ENCODE data around the gene XPO5.

XPO5 gene

DNA sequence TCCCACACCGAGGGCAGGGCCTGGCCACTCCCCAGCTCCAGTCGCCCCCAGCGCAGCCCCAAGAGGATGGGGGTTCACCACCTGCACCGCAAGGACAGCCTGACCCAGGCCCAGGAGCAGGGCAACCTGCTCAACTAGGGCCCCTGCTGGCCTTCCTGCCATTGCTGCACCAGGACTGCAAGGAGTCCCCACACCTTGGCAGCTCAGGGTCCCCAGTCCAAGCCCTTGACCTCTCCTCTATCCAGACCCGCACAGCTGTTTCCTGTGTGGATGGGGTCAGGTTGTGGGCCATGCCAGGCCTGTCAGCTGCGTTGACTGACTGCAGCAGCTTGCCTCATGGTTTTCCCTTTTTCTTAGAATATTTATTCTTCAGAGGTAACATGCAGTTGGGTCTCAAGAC, 70.1 kb downstream of the XPO5 start:
- WGBS (ENCODE audit: extremely low coverage, insufficient coverage, insufficient read length), result no CpG with 5 or more reads among the region's 6 CpGs
- no peak overlapping the region for H2BK120ac ChIP-seq (ENCODE audit: insufficient read depth, low read length, poor library complexity)
- no peak for DNase-seq

DNA sequence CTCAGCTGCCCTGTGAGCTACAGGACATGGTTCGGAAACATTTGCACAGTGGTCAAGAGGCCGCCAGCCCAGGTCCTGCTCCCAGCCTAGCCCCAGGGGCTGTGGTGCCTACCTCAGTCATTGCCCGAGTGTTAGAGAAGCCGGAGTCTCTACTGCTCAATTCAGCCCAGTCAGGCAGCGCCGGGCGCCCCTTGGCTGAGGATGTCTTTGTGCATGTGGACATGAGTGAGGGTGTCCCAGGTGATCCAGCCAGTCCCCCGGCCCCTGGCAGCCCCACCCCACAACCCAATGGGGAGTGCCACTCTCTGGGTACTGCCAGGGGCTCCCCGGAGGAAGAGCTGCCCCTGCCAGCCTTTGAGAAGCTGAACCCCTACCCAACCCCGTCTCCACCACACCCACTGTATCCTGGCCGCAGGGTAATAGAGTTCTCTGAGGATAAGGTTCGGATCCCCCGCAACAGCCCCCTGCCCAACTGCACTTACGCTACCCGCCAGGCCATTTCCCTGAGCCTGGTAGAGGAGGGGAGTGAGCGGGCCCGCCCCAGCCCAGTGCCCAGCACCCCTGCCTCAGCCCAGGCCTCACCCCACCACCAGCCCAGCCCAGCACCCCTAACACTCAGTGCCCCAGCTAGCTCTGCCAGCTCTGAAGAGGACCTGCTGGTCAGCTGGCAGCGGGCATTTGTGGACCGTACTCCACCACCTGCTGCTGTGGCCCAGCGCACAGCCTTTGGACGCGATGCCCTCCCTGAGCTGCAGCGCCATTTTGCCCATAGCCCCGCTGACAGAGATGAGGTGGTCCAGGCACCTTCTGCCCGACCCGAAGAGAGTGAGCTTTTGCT, 70.9 kb downstream of the XPO5 start:
- H2AK5ac ChIP-seq (ENCODE audit: low read length), result no peak overlapping the region
- no peak overlapping the region for H3K14ac ChIP-seq (ENCODE audit: low read length)
- WGBS (ENCODE audit: extremely low coverage, insufficient coverage, insufficient read length), result no CpG with 5 or more reads among the region's 26 CpGs
- H4K12ac ChIP-seq (ENCODE audit: low read depth, low read length), result no peak overlapping the region
- no peak overlapping the region for H2BK120ac ChIP-seq (ENCODE audit: insufficient read depth, low read length, poor library complexity)
- H3K27me3 ChIP-seq (ENCODE audit: insufficient read depth, low read length), result peaks cover 20% of the 10 kb centered on the region
- no peaks in the 10 kb centered on the region for H3K9me3 ChIP-seq (ENCODE audit: insufficient read depth, low read depth, low read length)
- no peak overlapping the region for H3K23ac ChIP-seq (ENCODE audit: low read length)
- peaks cover 46 to 54% of the 10 kb centered on the region in 2 experiments for H3K36me3 ChIP-seq (ENCODE audit: control insufficient read depth in 1 of 2, insufficient read depth in 2 of 2, low read length in 2 of 2)
- H3K79me1 ChIP-seq (ENCODE audit: low read length), result peaks cover 2% of the 10 kb centered on the region
- no peak overlapping the region for H2BK12ac ChIP-seq (ENCODE audit: low read length)
- H3K4ac ChIP-seq (ENCODE audit: low read depth, low read length), result no peak overlapping the region
- no peak overlapping the region for H3K9ac ChIP-seq (ENCODE audit: low read length)
- H3K79me2 ChIP-seq (ENCODE audit: control insufficient read depth, insufficient read depth, low read length, poor library complexity), result no peaks in the 10 kb centered on the region
- H2AFZ ChIP-seq (ENCODE audit: insufficient read depth, low read length, poor library complexity), result no peak overlapping the region
- H2BK5ac ChIP-seq (ENCODE audit: low read depth, low read length, poor library complexity), result no peak overlapping the region
- no peak overlapping the region for H3K27ac ChIP-seq (ENCODE audit: low read depth, low read length)
- peak in 1 of 2 donors; percentile 31 for DNase-seq
- peaks cover 0 to 4% of the 10 kb centered on the region in 2 experiments for H3K4me1 ChIP-seq (ENCODE audit: control insufficient read depth in 1 of 2, insufficient read depth in 2 of 2, low read length in 2 of 2)
- no peak overlapping the region for H4K91ac ChIP-seq (ENCODE audit: low read depth, low read length)
- H3K4me3 ChIP-seq (ENCODE audit: low read depth, low read length), result no peak overlapping the region
- H3K18ac ChIP-seq (ENCODE audit: low read length), result no peak overlapping the region
- no peak overlapping the region for H4K8ac ChIP-seq (ENCODE audit: low read depth, low read length)
- H3K4me2 ChIP-seq (ENCODE audit: low read length), result no peak overlapping the region

More for the DNA sequence above, 70.1 kb downstream of the XPO5 start:
- H3K4me3 ChIP-seq (ENCODE audit: low read depth, low read length), result no peak overlapping the region
- H3K79me1 ChIP-seq (ENCODE audit: low read length), result peaks cover 2% of the 10 kb centered on the region
- no peak overlapping the region for H3K4ac ChIP-seq (ENCODE audit: low read depth, low read length)
- no peak overlapping the region for H4K12ac ChIP-seq (ENCODE audit: low read depth, low read length)
- no peaks in the 10 kb centered on the region for H3K9me3 ChIP-seq (ENCODE audit: insufficient read depth, low read depth, low read length)
- no peak overlapping the region for H3K27ac ChIP-seq (ENCODE audit: low read depth, low read length)
- H3K4me1 ChIP-seq (ENCODE audit: control insufficient read depth in 1 of 2, insufficient read depth in 2 of 2, low read length in 2 of 2), result peaks cover 4 to 8% of the 10 kb centered on the region in 2 experiments
- H3K36me3 ChIP-seq (ENCODE audit: control insufficient read depth in 1 of 2, insufficient read depth in 2 of 2, low read length in 2 of 2), result peaks cover 42 to 48% of the 10 kb centered on the region in 2 experiments
- H2AK5ac ChIP-seq (ENCODE audit: low read length), result no peak overlapping the region
- H3K27me3 ChIP-seq (ENCODE audit: insufficient read depth, low read length), result peaks cover 20% of the 10 kb centered on the region
- no peak overlapping the region for H3K18ac ChIP-seq (ENCODE audit: low read length)
- no peak overlapping the region for H3K23ac ChIP-seq (ENCODE audit: low read length)
- no peak overlapping the region for H3K14ac ChIP-seq (ENCODE audit: low read length)
- no peak overlapping the region for H2AFZ ChIP-seq (ENCODE audit: insufficient read depth, low read length, poor library complexity)
- H4K8ac ChIP-seq (ENCODE audit: low read depth, low read length), result no peak overlapping the region
- H3K4me2 ChIP-seq (ENCODE audit: low read length), result no peak overlapping the region
- H2BK12ac ChIP-seq (ENCODE audit: low read length), result no peak overlapping the region
- H3K79me2 ChIP-seq (ENCODE audit: control insufficient read depth, insufficient read depth, low read length, poor library complexity), result no peaks in the 10 kb centered on the region
- H2BK5ac ChIP-seq (ENCODE audit: low read depth, low read length, poor library complexity), result no peak overlapping the region
- no peak overlapping the region for H4K91ac ChIP-seq (ENCODE audit: low read depth, low read length)
- no peak overlapping the region for H3K9ac ChIP-seq (ENCODE audit: low read length)

DNA sequence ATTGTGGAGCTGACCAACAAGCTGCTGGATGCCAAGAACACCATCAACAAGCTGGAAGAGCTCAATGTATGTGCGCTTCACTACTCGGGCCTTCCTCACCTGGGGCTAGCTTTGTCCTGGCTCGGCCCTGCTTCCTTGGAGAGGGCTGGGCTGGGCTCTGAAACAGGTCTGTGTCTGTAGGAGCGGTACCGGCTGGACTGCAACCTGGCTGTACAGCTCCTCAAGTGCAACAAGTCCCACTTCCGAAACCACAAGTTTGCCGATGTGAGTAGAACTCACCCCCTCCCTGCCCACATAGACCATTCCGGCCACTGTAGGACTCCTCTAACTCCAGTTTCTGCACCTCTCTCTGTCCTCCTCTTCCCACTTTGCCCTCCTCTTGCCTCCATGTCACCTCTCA, 72.4 kb downstream of the XPO5 start:
- Histone ChIP-seq H3K9me3 (ENCODE audit: insufficient read depth, low read depth, low read length) (no peaks in the 10 kb centered on the region), H3K14ac (ENCODE audit: low read length) (no peak overlapping the region), H4K12ac (ENCODE audit: low read depth, low read length) (no peak overlapping the region), H3K4ac (ENCODE audit: low read depth, low read length) (no peak overlapping the region), H2AFZ (ENCODE audit: insufficient read depth, low read length, poor library complexity) (no peak overlapping the region), H2AK5ac (ENCODE audit: low read length) (no peak overlapping the region), H2BK5ac (ENCODE audit: low read depth, low read length, poor library complexity) (no peak overlapping the region), H3K4me3 (ENCODE audit: low read depth, low read length) (no peak overlapping the region), H3K18ac (ENCODE audit: low read length) (no peak overlapping the region), H3K9ac (ENCODE audit: low read length) (no peak overlapping the region), H4K8ac (ENCODE audit: low read depth, low read length) (no peak overlapping the region), H3K27ac (ENCODE audit: low read depth, low read length) (no peak overlapping the region), H2BK12ac (ENCODE audit: low read length) (no peak overlapping the region), H4K91ac (ENCODE audit: low read depth, low read length) (no peak overlapping the region), H3K23ac (ENCODE audit: low read length) (no peak overlapping the region), H3K36me3 (ENCODE audit: control insufficient read depth in 1 of 2, insufficient read depth in 2 of 2, low read length in 2 of 2) (peaks cover 60 to 69% of the 10 kb centered on the region in 2 experiments), H3K27me3 (ENCODE audit: insufficient read depth, low read length) (peaks cover 7% of the 10 kb centered on the region), H3K79me1 (ENCODE audit: low read length) (no peaks in the 10 kb centered on the region), H3K79me2 (ENCODE audit: control insufficient read depth, insufficient read depth, low read length, poor library complexity) (no peaks in the 10 kb centered on the region), H3K4me1 (ENCODE audit: control insufficient read depth in 1 of 2, insufficient read depth in 2 of 2, low read length in 2 of 2) (no peaks in the 10 kb centered on the region), H2BK120ac (ENCODE audit: insufficient read depth, low read length, poor library complexity) (no peak overlapping the region), H3K4me2 (ENCODE audit: low read length) (no peak overlapping the region)
- no CpG with 5 or more reads among the region's 8 CpGs for WGBS (ENCODE audit: extremely low coverage, insufficient coverage, insufficient read length)
- DNase-seq, result no peak

DNA sequence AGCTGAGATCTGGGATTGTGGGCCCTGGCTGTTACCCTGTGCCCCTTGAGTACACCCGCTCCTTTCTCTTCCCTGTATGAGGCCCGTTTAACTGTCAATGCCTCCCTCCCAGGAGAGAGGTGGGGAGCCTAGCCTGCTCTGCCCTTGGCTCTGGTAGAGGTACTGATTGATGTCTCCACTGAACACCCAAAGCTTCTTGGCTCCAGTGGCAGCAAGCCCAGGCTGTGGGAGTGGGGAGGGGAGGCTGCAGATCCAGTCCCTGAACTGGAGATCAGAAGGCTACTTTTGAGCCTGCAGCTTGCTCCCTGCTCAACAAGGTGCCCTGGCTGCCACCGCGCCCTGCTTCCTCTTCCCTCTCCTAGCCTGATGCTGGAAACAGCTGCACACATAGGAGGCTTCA, 73.2 kb downstream of the XPO5 start:
- no peak overlapping the region for H3K9ac ChIP-seq (ENCODE audit: low read length)
- H4K12ac ChIP-seq (ENCODE audit: low read depth, low read length), result no peak overlapping the region
- H2AFZ ChIP-seq (ENCODE audit: insufficient read depth, low read length, poor library complexity), result no peak overlapping the region
- peaks cover 60 to 74% of the 10 kb centered on the region in 2 experiments for H3K36me3 ChIP-seq (ENCODE audit: control insufficient read depth in 1 of 2, insufficient read depth in 2 of 2, low read length in 2 of 2)
- H3K4ac ChIP-seq (ENCODE audit: low read depth, low read length), result no peak overlapping the region
- no peaks in the 10 kb centered on the region for H3K79me2 ChIP-seq (ENCODE audit: control insufficient read depth, insufficient read depth, low read length, poor library complexity)
- no peak for DNase-seq
- no peak overlapping the region for H3K4me2 ChIP-seq (ENCODE audit: low read length)
- H3K18ac ChIP-seq (ENCODE audit: low read length), result no peak overlapping the region
- H3K4me1 ChIP-seq (ENCODE audit: control insufficient read depth in 1 of 2, insufficient read depth in 2 of 2, low read length in 2 of 2), result peaks cover under 1 to 2% of the 10 kb centered on the region in 2 experiments
- no peak overlapping the region for H3K23ac ChIP-seq (ENCODE audit: low read length)
- H3K4me3 ChIP-seq (ENCODE audit: low read depth, low read length), result no peak overlapping the region
- no peak overlapping the region for H3K14ac ChIP-seq (ENCODE audit: low read length)
- H2BK12ac ChIP-seq (ENCODE audit: low read length), result no peak overlapping the region
- no peak overlapping the region for H4K91ac ChIP-seq (ENCODE audit: low read depth, low read length)
- H2AK5ac ChIP-seq (ENCODE audit: low read length), result no peak overlapping the region
- H4K8ac ChIP-seq (ENCODE audit: low read depth, low read length), result no peak overlapping the region
- WGBS (ENCODE audit: extremely low coverage, insufficient coverage, insufficient read length), result no CpG with 5 or more reads among the region's 4 CpGs
- no peaks in the 10 kb centered on the region for H3K79me1 ChIP-seq (ENCODE audit: low read length)
- no peak overlapping the region for H2BK120ac ChIP-seq (ENCODE audit: insufficient read depth, low read length, poor library complexity)
- H3K27me3 ChIP-seq (ENCODE audit: insufficient read depth, low read length), result no peaks in the 10 kb centered on the region
- H3K27ac ChIP-seq (ENCODE audit: low read depth, low read length), result no peak overlapping the region
- H3K9me3 ChIP-seq (ENCODE audit: insufficient read depth, low read depth, low read length), result no peaks in the 10 kb centered on the region
- no peak overlapping the region for H2BK5ac ChIP-seq (ENCODE audit: low read depth, low read length, poor library complexity)

All from trophoblast cell (in vitro differentiated cells and primary cell).